NCI-H2227 (cell line): ENCODE results near the gene TENM4.
A peak's percentile ranks its signal among the peaks of the same experiment; 100 is the strongest.

Experiments
- DNase-seq: peaks from one replicate; lab custom pipeline; 2025; ENCODE audit not compliant: unreplicated experiment; lab: John Stamatoyannopoulos, UW

Gene TENM4

DNA sequence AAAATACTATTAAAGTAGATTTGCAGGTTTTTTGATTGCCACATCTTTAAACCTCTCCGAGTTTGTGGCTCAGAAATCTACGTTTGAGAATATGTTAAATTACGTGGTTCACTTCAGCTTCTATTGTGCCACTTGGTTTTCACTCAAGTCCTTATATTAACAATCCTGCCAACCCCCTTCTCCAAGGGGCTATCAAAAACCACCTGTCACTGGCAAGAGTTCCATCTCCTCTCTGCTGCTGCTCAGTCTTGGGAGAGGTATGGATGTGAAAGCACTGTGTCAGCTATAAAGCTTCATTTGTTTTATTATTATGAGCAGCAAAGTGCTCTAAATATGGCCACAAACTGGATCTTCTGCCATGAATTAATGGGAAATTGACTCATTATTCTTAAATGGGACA, 668.6 kb downstream of the TENM4 start:
- no peak for DNase-seq

DNA sequence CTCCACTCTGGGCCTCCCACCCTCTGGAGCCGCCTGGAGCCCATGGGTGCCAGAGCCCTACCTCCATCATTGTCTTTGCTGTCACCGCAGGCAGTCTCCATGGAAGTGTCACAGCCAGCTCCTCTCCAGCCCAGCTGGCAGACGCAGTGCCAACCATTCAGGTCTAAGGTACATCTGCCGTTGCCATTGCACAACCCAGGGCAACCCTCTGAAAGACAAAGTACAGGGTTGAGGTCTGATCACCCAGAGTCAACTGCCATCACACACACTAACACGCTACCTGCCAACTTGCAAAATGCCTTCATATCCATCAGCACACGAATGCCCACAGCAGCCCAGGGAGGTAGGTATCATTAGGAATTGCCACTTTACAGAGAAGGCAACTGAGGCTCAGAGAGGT, 669.9 kb downstream of the TENM4 start:
- no peak for DNase-seq

GRCh38 chr11:78768971-78769370, 671.9 kb downstream of the TENM4 start:
- DNase-seq: no peak

DNA sequence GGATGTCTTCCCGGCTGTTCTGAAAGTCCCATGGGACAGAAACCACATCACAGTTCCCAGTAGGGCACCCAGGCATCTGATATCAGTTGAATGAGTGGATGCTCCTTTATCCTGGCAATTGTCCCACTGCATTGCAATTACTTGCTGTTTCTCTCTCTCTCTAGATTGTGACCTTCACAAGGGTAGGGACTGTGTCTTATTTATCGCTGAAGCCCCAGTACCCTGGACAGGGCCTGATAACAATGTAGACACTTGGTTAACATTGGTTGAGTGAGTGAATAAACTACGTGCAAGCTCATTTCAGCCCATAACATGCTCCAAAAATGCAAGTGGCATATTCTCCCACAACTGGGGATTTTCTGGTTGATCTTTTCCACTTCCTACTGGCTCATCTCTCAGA, 672.5 kb downstream of the TENM4 start:
- no peak for DNase-seq

DNA sequence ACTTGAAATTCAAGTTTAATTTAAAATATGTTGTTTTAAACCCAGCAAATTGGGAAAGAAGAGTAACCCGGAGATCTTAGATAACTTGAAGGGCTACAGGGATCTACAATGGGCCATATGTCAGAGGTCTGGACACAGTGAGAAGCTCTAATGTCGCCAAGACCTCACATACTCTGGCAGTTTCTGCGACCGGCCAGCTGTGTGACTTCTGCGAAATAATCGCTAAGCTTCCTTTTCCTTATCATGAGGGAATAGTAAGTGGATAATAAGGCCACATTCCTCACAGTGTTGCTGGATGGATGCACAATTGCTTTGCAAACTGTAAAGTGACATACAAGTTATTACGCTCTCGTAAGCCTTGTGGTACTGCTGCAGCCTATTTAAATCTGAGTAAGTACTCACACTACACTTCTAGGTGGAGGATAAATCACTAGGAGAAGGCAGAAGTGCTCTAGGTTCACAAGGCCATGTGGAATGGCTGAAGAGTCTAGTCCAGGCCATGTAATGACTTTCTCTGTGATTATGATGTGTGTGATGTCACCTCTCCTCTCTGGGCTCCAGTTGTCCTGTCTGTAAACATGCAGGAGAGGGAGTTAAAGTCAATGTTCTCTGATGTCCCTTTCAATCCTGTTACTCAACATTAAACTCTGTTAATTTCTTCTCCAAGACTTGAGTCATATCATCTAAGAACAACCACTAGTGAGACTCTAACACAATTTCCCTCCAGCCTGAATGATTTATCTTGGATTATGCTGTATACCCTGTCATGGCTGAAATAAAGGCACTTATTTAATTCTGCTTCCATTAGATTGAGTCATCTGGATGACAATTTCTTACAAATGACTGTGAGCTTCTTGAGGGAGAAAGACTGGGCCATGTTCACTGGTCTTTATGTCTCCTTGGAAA, 673.5 kb downstream of the TENM4 start:
- DNase-seq: no peak

DNA sequence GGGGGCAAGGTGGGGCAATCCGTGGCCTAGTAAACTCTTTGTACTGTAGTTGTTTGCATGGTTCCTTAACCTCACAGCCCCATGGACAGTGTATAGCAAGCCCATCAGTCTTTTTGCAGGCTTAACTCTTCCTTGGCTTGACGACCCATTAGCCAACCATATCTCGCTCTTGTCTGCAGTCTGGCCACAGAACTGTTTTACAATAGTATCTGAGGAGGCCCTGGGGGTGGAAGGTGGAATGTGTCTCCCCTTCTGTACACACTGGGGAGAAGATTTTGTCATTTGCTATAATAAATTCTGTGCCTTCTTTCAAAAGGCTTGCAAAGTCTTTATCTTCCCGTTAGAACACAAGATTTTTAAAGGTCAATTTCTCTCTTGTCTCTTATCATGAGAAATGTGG, 675.9 kb downstream of the TENM4 start:
- no peak for DNase-seq

DNA sequence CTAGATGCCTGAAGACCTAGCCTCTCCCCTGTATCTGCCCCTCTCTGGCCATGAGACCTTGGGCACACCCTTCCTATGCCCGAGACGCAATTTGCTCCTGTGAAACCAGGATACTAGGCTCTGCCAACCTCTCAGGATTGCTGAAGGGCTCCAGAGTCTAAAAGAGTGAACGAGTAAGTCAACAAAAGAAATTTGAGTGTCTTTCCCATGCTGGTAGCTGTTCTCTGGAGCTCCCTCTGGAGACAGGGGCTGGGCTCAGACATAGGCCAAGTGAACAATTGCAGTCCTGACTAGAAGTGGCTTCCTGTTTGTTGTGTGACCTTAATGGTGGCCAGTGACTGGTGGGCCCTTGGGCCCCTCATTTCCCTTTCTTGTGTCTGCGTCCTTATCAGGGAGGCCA, 677.2 kb downstream of the TENM4 start:
- DNase-seq: no peak

DNA sequence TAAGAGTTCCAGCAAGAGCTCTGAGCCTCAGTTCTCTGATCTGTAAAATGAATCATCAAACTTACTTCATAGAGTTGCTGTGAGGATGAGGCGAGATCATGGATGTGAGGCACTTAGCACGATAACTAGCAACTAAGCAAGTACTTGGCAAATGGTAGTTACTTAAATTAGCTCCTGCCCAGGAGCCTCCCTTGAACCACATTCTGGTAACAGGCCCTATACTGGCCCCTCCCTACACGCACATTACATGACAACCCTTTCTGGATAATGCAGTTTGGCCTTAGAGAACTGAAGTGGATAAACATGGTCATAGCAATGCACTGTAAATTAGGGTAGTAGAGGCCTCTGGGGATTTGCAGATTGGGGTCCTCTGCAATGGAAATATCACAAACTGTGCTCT, 678.7 kb downstream of the TENM4 start:
- no peak for DNase-seq

DNA sequence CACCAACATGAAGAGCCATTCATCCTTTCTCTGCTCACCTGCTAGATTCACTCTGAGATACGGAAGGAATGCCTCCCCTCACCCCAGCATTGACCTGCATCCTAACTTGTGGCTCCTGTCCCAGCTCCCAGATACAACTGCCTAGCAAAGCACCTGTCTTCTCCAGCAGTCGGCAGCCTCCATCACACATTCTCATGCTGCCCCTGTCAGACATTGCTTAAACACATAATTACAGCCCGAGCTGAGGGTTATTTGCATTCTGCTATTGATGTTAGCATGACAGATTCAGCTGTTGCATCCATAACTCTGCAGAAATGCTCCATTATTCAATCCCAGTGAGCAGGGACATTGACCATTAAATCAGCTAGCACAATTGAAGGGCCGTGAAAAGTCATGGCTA, 681.8 kb downstream of the TENM4 start:
- peak; percentile 20 for DNase-seq

- no peak for DNase-seq
These were observed 687.5 kb downstream of the TENM4 start for GRCh38 chr11:78753297-78753696.

GRCh38 chr11:78752494-78752893, 688.3 kb downstream of the TENM4 start:
- DNase-seq: no peak

GRCh38 chr11:78748918-78749690, 691.7 kb downstream of the TENM4 start:
- peak; percentile 8 for DNase-seq

DNA sequence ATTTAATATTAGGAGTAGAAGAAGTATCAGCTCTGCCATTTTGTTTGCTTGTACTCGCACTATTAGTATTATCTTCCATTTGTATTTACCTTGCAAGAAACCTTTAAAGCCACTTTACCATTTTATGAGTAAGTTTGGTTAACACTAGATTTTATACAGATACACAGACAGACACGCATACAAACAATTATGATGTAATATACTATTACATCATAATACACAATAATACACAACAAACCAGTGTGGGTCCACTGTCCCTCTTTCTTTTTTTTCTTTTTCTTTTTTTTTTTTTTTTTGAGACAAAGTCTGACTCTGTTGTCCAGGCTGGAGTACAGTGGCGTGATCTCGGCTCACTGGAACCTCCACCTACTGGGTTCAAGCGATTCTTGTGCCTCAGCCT, 695.9 kb downstream of the TENM4 start:
- no peak for DNase-seq

GRCh38 chr11:78744202-78744601, 696.6 kb downstream of the TENM4 start:
- DNase-seq: no peak

DNA sequence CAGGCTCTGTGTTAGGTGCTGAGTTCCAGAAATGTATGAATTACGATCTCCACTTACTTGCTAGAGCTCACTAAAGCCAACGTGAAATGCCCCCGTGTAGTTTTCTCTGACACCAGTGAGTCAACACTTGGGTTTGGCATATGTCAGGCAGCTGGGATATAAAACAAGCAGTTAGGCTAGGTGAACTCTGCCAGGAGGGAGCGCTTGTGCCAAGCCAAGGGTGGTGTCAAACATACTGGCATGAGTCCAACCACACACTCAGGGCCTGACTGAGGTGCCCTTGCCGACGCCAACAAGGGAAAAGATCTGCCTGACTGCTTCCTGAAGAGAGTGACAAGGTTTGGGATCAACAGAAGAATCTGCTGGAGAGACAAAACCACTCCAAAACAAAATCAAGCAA, 698.4 kb downstream of the TENM4 start:
- no peak for DNase-seq

DNA sequence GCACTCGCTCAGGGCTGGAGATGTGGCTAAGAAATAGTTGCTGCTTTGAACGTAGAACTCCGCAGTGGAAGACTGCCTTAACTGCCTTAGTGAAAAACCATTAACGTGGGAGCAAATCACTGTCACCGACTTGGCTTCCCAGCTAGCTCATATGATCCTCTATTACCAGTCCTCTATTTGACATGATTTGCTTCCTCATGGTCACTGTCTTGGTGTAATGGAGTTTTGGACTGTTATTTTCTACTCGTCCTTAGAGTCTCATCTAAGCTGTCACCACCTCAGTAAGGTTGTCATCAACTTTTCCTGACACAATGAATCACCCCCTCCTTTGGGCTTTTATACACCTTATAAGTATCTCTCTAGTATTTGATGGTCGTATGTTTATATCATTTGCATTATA, 699.1 kb downstream of the TENM4 start:
- no peak for DNase-seq

DNA sequence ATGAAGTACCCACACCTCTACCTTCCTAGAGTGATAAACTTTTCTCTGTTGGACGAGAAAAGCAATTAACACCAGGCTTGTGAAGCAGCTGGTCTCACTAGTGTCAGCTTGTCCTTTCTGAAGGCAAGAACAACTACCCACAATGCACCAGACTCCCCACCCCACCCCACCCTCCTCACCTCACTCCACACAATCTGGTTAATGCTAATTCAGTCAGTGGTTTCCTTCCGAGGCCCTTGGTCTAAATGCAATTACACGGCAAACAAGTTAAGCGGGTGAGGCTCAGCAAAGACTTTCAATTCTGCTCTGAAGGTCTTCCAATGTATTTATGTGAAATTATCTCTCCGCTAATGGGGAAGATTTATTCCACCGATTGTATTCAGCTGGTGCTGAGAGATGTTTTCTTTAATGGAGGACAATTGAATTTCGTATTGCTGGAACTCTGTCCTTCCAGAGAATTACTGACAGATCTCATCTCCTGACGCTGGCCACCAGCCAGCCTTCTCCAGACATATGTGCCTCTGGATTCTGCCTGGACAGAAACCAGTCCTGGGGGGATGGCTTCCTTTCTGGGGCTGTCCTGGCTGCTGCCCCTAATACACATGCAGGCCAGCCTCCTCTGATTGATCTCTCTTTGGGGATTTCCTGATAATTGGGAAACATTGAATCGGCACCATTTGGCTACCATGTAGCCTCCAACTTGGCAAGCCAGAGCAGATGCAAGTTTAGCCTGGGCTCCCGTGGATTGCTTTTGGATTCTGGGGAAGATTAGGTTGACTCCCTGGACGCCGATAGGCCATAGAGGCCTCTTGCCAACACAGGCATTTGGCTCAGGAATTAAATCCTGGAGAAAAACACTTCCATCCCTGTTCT, 700.4 kb downstream of the TENM4 start:
- DNase-seq: no peak

- DNase-seq: no peak
These were observed 702.9 kb downstream of the TENM4 start for GRCh38 chr11:78737891-78738290.

DNA sequence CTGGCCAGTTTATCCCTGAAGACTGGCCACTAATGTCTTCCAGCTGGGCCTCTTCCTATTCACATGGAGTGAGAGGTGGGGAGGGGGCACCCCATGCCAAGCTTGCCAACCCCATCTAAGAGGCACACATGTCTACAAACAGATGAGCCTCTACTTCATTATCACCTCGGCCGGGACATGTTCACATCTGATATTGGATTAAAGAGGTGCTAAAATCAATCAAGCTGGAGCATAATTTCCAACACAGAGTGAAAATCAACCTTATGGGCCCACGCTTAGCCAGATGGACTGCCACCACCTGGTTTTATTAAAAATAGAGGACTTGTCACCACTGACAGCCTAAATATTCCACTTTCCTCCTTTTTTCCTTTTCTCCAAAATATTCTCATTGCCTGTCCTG, 703.5 kb downstream of the TENM4 start:
- DNase-seq: no peak

GRCh38 chr11:78735711-78736110, 705.1 kb downstream of the TENM4 start:
- no peak for DNase-seq

- no peak for DNase-seq
These were observed 707.8 kb downstream of the TENM4 start for GRCh38 chr11:78733031-78733430.
